Cortex of kidney (tissue), 1 donor: ENCODE results near the gene C11orf24.
"Not testable (repeated sequence)": the region's sequence is repeated elsewhere in the genome, so short reads cannot be mapped to it uniquely, and the experiment has no call there.

ENCODE experiments used
- DNase-seq: peaks from one replicate; lab custom pipeline; 2025; lab: John Stamatoyannopoulos, UW

Gene C11orf24

DNA sequence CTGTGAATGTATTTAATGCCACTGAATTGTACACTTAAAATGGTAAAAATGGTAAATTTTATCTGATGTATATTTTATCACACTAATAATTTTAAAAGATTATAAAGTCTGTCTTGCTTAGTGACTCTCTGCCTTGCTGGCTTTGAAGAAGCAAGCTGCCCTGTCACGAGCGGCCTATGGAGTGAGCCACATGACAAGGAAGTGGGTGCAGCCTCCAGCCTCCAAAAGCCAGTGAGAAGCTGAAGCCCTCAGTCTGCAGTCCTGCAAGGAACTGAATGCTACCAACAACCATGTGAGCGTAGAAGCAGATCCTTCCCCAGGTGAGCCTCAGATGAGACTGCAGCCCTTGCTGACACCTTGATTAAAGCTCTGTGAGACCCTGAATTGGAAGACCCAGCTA is 20.0 kb downstream of the C11orf24 start:
- DNase-seq = no peak

DNA sequence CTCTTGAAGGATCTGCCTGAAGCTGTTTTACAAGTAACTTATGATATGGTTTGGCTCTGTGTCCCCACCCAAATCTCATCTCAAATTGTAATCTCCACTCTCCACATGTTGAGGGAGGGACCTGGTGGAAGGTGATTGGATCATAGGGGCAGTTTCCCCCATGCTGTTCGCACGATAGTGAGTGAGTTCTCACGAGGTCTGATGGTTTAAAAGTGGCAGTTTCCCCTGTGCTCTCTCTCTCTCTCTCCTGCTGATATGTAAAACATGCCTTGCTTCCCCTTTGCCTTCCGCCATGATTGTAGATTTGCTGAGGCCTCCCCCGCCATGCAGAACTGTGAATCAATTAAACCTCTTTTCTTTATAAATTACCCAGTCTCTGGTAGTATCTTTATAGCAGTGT is 26.9 kb downstream of the C11orf24 start:
- DNase-seq = not testable (repeated sequence)

DNA sequence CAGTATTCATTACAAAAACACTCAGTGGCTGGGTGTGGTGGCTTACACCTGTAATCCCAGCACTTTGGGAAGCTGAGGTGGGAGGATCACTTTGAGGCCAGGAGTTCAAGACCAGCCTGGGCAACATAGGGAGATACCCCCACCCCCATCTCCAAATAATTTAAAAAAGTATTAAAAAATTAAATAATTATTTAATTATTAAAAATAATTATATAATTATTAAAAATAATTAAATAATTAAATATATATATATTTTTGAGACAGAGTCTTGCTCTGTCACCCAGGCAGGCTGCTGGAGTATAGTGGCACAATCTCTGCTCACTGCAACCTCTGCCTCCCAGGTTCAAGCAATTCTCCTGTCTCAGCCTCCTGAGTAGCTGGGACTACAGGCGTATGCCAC is 27.9 kb downstream of the C11orf24 start:
- DNase-seq = not testable (repeated sequence)

DNA sequence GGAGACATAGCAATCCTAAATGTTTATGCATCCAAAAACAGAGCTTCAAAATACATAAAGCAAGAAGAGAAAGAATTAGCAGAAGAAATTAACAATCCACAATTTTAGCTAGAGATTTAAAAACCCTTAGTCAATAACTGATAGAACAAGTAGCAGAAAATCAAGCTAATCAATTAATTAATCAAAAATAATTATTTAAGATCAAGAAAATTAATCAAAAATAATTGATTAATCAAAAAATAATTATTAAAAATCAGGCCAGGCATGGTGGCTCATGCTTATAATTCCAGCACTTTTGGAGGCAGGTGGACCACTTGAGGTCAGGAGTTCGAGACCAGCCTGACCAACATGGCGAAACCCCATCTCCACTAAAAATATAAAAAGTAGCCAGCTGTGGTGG is 29.2 kb downstream of the C11orf24 start:
- no peak for DNase-seq

DNA sequence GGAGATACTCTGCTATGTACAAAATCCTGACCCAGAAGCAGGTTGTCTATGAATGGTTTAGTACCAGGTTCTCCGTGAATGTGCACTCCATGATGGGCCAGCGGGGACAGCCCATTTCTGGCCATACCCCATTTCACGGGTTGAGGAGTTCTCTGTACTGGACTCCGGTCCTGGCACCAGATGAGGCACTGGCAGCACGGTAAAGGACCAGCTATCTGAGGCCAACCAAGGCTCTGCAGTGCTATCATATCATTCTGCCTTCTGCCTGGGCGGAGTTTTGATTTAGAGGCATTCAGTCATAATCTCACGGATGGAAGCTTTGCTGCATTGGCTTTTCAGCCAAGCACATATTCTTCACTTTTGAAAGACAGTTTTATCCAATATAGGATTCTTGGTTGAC is 40.2 kb downstream of the C11orf24 start:
- DNase-seq = no peak

DNA sequence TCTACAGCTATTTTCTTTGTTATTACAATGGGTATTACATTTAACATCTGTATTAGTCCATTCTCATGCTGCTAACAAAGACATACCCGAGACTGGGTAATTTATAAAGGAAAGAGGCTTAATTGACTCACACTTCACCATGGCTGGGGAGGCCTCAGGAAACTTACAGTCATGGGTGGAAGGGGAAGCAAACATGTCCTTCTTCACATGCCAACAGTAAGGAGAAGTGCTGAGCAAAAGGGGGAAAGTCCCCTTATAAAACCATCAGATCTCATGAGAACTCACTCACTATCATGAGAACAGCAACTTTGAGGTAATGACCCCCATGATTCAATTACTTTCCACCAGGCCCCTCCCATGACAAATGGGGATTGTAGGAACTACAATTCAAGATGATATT is 42.2 kb downstream of the C11orf24 start:
- DNase-seq = no peak

DNA sequence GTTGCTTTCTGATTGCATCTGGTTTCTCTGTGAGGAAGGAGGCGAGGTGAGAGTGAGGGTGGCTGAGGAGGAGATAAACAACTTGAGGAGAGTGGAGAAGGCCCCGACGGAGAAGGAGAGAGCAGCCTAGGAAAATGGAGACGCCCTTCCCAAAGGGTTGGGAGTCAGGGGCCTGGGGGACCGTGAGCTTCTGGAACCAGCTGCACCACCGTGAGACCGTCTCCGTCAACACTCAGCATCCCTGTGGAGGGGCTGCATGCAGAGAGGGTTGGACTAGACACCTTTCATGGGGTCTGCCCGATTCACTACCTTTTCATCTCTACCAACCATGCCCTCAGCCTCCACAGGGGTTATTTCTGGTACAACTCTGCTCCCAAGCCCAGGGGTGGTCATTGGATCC is 45.4 kb downstream of the C11orf24 start:
- DNase-seq = no peak

DNA sequence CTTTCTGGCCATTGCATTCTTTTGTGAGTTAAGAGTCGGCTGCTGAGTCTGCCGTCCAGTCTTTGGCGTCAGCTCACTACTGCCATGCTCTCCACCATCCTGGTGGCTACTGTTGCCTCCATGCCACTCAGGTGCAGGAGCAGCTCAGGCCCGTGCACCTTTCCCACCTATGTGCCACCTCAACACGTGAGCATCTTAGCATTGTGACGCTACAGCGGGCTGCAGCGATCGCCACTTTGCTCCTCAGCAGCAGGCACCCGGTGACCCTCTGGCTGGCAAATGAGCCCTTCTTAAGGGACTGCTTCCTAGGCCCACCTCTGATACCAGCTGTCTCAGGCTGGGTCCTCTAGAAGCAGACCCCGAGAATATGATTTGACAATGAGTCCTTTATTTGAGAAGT is 47.2 kb downstream of the C11orf24 start:
- no peak for DNase-seq

DNA sequence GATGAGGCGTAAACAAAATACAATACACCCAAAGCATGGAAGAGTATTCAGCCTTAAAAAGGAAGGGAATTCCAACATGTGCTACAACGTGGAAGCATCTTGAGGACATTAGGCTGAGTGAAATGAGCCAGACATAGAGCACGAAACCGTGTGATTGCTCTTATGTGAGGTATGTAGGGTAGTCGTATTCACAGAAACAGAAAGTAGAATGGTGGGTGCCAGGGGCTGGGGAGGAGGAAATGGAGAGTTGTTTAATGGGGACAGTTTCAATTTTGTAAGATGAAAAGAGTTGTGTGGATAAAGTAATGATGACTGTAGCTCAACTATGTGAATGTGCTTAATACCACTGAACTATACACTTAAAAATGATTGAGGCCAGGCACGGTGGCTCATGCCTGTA is 48.5 kb downstream of the C11orf24 start:
- DNase-seq = no peak

DNA sequence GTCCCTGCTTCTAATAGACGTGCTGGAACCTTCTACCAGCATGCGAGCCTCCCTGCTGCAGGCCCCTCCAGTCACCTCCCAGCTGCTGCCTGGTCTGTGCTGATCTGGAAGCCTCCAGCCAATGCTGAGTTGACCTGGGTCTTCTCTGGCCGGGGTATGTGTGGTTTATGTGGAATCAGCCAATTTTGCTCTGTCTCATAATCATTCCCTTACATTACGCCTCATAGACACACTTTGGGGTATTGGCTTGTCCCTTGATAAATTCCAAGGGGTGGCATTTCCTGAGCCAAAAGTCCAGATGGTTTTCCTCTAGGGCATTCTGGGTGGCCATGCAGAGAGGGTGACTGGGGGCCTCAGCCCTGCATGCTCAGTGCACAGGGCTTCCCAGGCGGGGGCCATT is 50.4 kb downstream of the C11orf24 start:
- no peak for DNase-seq

DNA sequence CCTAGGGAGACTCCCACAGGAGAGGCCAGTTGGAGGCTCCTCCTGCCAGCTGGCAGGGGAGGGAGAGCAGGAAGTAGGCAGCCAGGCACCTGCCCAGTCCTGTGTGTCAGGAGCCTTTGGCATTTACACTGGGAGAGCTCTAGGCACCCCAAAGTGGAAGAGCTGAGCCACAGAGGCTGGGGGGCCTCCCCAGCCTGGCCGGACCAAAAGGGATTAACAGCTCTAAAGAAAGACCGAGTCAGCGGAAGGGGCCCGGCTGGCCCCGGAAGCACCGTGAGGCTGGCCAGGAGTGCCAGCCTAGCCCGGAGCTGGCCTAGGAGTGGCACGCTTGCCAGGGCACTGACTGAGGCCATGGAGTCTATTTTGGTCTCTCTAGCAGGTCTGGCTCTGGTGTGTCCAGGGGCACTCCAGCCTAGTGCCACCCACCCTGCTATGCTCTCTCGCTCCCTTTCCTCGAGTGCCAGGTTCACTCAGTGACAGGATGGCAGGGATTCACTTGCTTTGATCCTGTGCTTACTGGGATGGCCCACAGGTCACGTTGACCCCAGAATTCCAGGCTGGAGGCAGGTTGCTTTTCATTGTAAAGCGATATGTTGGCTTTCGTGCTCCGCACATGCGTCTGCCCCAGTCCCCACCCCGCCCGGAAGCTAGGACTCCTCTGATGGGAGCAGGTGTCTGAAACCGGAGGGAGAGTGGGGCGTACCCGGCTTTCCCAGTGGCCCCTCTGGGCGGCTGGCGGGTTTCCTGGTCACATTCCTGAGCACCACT is 55.4 kb downstream of the C11orf24 start:
- DNase-seq = no peak

DNA sequence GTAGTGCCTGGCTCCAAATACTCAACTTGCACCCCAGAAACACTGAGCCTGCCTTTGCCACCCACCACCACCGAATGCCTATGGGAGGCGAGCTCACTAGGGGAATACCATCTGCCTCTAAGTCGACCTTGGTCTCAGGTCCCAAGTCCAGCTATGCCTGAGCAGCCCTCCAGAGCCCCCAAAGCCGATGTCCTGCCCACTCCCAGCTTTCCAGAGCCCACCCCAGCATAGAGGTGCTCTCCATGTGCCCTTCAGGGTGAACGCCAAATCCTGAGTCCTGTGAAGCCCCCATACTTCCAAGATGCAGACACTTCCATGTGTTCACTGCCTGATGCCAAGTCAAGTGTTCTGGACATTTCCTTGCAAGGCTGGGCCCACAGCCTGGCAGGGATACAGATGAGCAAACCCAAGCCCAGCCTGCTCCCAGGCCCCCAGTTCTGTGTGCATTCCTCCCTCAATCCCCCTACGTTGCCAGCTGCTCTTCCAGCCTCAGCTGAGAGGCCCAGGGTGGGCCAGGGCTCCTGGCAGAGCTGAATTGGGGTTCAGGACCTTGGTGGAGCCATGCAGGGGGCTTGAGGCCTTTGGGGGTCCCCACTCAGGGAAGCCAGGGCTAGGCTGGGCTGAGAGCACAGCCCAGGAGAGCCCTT is 56.1 kb downstream of the C11orf24 start:
- DNase-seq = no peak

DNA sequence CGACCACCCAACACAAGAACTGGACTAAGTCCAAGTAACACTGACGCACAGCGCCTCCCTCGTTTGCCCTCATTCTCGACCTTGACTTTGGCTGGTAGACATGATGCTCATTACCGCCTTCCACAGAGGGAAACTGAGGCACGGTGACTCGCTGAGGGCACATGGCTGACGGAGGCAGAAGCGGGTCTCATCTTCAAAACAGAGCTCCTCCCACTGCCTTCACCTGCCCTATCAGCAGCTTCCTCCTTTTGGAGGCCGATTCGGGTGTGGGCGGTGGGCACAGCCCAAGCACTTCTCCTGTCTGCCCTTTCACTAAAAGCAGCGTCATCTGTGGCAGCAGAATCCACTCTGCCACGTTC is 56.7 kb downstream of the C11orf24 start:
- DNase-seq = no peak

DNA sequence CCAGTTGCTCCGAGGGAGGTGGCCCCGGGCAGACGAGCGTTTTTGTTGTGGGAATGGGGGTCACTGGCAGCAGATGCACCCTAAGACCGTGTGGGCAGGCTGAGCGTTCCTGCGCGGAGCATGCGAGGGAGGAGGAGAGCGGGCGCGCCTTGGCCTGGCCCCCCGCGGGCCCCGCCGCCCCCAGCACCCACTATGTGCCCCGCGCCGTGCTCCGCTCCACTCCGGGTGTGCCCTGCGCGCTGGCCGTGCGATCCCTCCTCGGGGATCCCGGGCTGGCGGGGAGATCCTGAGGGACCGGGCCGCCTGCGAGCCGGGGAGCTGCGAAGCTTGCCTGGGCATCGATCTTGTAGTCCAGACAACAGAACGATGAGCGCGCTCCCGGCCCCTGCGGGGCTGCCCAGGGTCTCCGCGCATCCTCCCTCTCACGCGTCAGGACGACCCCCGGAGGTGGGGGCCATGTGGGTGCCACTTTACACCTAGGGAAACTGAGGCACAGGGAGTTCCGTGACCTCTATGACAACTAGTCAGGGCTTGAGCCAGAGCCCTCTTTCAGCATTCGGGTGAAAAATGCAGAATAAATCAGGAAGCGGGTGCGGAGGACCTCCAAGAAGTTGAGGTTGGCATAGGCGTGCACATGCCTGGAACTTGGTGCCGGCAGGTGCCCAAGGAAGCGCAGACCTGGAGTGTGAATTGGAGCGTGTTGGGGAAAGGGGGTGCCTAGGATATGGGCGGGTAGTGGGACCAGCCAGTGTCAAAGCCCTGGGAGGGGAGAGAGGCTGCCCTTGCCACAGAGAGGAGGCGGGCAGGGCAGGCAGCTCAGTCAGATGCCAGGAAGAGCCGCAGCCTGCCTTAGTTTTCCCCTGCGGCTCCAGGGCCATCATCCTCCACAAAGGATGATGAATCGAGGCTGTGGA is 57.3 kb downstream of the C11orf24 start:
- no peak for DNase-seq

DNA sequence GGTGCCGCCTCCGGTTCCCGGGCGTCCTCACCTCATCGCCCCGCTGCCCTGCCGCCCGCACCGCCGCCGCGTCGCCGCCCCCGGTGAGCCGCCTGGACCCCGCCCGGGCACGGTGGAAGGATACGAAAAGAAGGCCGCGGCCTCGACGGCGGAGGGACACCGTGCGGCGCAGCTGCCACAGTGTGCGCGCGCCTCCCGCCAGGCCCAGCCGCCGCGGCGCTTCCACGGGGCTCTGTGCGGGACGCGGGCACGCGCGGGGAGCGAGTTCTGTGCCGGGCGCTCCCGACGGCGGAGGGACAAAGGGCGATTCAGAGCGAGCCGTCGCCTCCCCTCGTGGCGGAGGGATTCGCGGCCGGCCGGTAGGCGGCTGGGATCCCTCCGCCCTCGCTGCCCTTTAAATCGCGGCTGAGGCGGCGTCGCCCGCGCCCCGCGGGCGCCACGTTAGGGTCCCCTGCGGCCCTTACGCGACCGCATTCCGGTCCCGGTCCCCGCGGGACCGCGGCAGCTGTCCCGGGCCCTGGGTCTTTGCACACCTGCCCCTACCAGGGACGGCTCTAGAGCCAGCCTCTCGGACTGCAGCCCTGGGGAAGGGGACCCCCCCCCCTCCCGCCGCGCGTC is 58.1 kb downstream of the C11orf24 start:
- DNase-seq = no peak

DNA sequence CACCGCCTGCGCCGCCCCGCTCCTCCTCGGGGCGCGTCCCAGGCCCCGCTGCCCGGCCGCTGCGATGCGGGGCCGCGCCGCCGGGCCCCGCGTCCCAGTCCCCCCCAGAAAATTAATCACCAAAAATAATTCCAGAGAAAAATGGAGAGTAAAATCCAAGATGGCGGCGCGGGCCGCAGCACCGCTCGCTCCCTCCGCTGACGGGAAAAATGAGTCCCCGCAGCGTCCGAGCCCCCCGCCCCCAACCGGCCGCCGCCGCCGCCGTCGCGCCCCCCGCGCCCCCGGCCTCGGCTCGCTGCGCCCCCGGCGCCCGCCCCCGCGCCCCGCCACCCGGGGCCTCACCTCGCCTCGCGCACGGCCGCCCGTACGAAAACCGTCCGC is 58.6 kb downstream of the C11orf24 start, which contains the start of gene KMT5B:
TSS of gene KMT5B (minus strand) at position 162 of the 381 bp plus-strand sequence. CDS start 23,220 bp downstream, outside the sequence.
- no peak for DNase-seq

DNA sequence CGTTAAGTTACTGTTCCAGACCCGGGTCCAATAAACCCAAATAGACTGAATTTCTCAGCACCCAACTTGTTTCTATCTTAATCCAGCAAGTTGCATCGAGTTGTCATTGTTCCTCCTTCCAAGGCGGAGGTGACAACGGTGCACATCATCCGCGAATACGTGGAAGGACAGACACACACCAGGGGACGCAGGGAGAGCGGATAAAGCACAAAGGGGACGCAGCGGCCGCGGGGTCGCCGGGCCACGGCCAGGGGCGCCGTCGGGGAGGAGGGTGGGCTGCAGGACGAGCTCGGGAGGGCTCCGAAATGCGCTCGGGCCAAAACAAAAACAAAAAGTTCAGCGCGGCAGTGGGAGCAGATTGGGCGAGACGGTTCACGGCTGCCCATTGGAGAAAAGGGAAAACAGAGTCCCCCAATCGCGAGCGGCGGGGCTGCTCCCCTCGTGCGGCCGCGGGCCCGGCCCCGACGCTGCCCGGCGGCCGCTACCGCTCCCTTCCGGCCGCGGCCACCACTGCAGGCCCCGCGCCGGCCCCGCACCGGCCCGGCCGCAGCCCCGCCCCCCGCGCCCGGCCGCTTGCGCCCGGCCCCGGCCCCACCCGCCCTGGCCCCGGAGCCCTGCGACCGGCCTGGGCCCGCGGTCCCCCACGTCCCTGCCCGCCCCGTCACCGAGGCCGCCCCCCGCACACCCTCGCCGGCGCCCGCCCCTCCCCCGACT is 59.2 kb downstream of the C11orf24 start:
- DNase-seq = no peak

DNA sequence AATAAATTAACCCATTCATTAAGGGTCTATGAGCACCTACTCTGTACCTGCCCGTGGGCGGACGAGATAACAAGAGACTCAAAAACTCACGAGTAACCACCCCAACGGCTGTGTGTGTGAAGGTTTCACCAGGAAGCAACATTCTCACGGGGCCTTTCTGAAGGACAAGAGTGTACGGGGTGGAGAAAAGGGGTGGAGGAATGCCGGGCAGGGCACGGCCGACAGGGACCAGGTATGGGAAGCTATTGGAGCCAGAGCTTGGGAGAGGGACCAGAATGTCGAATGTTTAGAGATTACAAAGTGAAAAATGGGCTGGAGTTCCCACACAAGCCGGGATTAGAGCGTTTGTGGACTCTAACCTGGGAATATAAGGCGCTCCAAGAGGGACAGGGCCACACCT is 60.2 kb downstream of the C11orf24 start:
- DNase-seq = no peak
